Measurements from ENCODE around the gene GTF2I.
"Not testable (repeated sequence)": the region's sequence is repeated elsewhere in the genome, so short reads cannot be mapped to it uniquely, and the experiment has no call there.

Gene GTF2I

GRCh38 chr7:74674166-74674565, 16.6 kb downstream of the GTF2I start:
- H3K4me3 ChIP-seq (ENCODE audit: low read depth, low read length) = no peak overlapping the region
- no peak for TF ChIP-seq CTCF (IDR thresholded peaks at IDR 0.05; ENCODE audit: insufficient read depth, low read depth, low read length, missing control alignments)
- DNase-seq (ENCODE audit: low read depth) = no peak

DNA sequence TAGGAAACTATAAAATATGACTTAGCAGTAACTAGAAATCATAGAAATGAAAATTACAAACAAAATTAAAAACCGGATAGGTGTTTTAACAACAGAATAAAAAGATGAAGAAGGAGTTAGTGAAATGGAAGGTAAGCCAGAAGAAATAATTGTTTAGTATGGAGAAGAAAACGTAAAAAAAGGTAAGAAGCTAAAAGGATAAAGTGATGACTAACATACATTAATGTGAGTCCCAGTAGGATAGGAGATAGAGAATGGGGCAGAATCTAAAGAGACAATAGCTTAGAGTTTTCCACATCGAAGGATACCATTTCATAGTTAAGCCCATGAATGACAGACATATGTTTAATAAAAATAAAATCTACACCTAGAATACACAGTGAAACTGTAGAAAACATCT, 25.3 kb downstream of the GTF2I start:
- DNase-seq (ENCODE audit: low read depth) = no peak
- TF ChIP-seq CTCF (IDR thresholded peaks at IDR 0.05; ENCODE audit: insufficient read depth, low read depth, low read length, missing control alignments) = no peak

GRCh38 chr7:74683799-74684198, 26.3 kb downstream of the GTF2I start:
- TF ChIP-seq CTCF (IDR thresholded peaks at IDR 0.05; ENCODE audit: insufficient read depth, low read depth, low read length, missing control alignments) = no peak
- DNase-seq (ENCODE audit: low read depth) = no peak

More for the DNA sequence above, 25.3 kb downstream of the GTF2I start:
- H3K4me3 ChIP-seq (ENCODE audit: low read depth, low read length) = no peak overlapping the region

DNA sequence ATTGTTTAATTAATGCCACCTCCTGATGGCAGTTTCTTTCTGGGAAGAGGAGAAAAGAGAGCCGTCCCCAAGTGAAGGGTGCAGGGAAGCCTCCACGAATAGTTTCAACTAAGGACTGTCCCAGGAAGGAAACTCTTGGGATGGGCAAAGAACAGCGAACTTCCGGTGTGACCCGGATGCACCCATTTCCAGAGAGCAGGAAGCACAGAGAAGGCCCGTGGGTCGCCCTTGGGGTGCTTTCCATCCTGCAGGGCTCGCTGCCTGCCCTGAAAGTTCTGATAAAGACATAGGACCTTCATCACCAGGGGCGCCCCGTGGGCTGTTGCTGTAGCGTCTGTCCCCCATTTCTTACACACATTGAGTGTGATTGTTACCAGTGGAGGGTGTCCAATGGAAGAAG, 27.0 kb downstream of the GTF2I start:
- DNase-seq (ENCODE audit: low read depth) = no peak
- no peak for TF ChIP-seq CTCF (IDR thresholded peaks at IDR 0.05; ENCODE audit: insufficient read depth, low read depth, low read length, missing control alignments)
- no peak overlapping the region for H3K4me3 ChIP-seq (ENCODE audit: low read depth, low read length)

More at GRCh38 chr7:74683799-74684198, 26.3 kb downstream of the GTF2I start:
- H3K4me3 ChIP-seq (ENCODE audit: low read depth, low read length) = no peak overlapping the region

- H3K4me3 ChIP-seq (ENCODE audit: low read depth, low read length) = no peak overlapping the region
- DNase-seq (ENCODE audit: low read depth) = peak; percentile 7
- TF ChIP-seq CTCF (IDR thresholded peaks at IDR 0.05; ENCODE audit: insufficient read depth, low read depth, low read length, missing control alignments) = no peak
Observed at GRCh38 chr7:74684921-74685320, 27.4 kb downstream of the GTF2I start.

- H3K4me3 ChIP-seq (ENCODE audit: low read depth, low read length) = no peak overlapping the region
- TF ChIP-seq CTCF (IDR thresholded peaks at IDR 0.05; ENCODE audit: insufficient read depth, low read depth, low read length, missing control alignments) = no peak
- no peak for DNase-seq (ENCODE audit: low read depth)
Observed at GRCh38 chr7:74690474-74690873, 33.0 kb downstream of the GTF2I start.

- H3K4me3 ChIP-seq (ENCODE audit: low read depth, low read length); DNase-seq (ENCODE audit: low read depth): not testable (repeated sequence)
Observed at GRCh38 chr7:74704419-74704818, 46.9 kb downstream of the GTF2I start.
